HUDEP-2 (cell line): ENCODE results near the gene FLT3LG.

Experiments used
- DNase-seq, 76 experiments: peaks; one replicate each; lab custom pipeline; 2025; ENCODE audit not compliant: unreplicated experiment in 76 of 76; lab: John Stamatoyannopoulos, UW

The FLT3LG gene

GRCh38 chr19:49487277-49488045, 13.4 kb downstream of the FLT3LG start, which contains the start of gene RPL13A:
TSS of gene RPL13A (plus strand) at chr19:49487608. CDS start at chr19:49487630, 22 bp downstream.
- peak; percentile 92 to 100 (median 100) for DNase-seq

GRCh38 chr19:49488046-49488862, 14.2 kb downstream of the FLT3LG start:
- DNase-seq: peak in 13 of 76 experiments; percentile 26 to 69 (median 39)

- DNase-seq: peak in 7 of 76 experiments; percentile 11 to 48 (median 30)
These were observed 15.0 kb downstream of the FLT3LG start for GRCh38 chr19:49488863-49489537.

- peak in 53 of 76 experiments; percentile 20 to 81 (median 47) for DNase-seq
These were observed 15.7 kb downstream of the FLT3LG start for GRCh38 chr19:49489601-49490167.

GRCh38 chr19:49490287-49491029, 16.4 kb downstream of the FLT3LG start:
- DNase-seq: no peak

GRCh38 chr19:49491030-49491803, 17.2 kb downstream of the FLT3LG start:
- DNase-seq: no peak

- peak in 3 of 76 experiments; percentile 50 to 63 (median 52) for DNase-seq
These were observed 18.0 kb downstream of the FLT3LG start for GRCh38 chr19:49491804-49492572.

- peak in 41 of 76 experiments; percentile 24 to 83 (median 54) for DNase-seq
These were observed 18.8 kb downstream of the FLT3LG start for GRCh38 chr19:49492573-49493405.

- no peak for DNase-seq
These were observed 22.6 kb downstream of the FLT3LG start for GRCh38 chr19:49496574-49497008.

GRCh38 chr19:49497047-49497788, 23.2 kb downstream of the FLT3LG start:
- DNase-seq: peak in 69 of 76 experiments; percentile 52 to 90 (median 80)

- DNase-seq: no peak
These were observed 23.7 kb downstream of the FLT3LG start for GRCh38 chr19:49497789-49498103.

GRCh38 chr19:49498475-49498874, 24.5 kb downstream of the FLT3LG start:
- DNase-seq: no peak

GRCh38 chr19:49499030-49499670, 25.1 kb downstream of the FLT3LG start:
- DNase-seq: peak in 4 of 76 experiments; percentile 22 to 37 (median 32)

GRCh38 chr19:49502866-49503581, 29.0 kb downstream of the FLT3LG start:
- DNase-seq: peak in 46 of 76 experiments; percentile 21 to 71 (median 42)

- no peak for DNase-seq
These were observed 29.6 kb downstream of the FLT3LG start for GRCh38 chr19:49503582-49503962.
